PC-3 (cell line): ENCODE data around the gene SVOP. TPM values are rescaled to one million over a fixed set of nuclear protein-coding genes. Genes with fewer than 3 reads are reported as not detected.

Experiments
- ATAC-seq: fragments of 200-7000 bp; cut with Tn5 transposase; 2 replicates; pipeline ENCODE4 v1.9.1; 2020; ENCODE audit warnings: mild to moderate bottlenecking, moderate library complexity
- BruUV-seq: library from RNA; stranded (reverse); fragments of 400-500 nt; replicated peaks from 2 replicates; lab custom pipeline; 2021; lab: Mats Ljungman, UMichigan
- CTCF ChIA-PET: fragments of 300-600 bp; sonication (Branson Sonifier 250); formaldehyde crosslinking; loops from one replicate; lab custom pipeline; 2022; ENCODE audit warnings: antibody characterized with exemption; lab: Charles Lee
- POLR2A ChIA-PET: fragments of 300-600 bp; sonication (Branson Sonifier 250); formaldehyde crosslinking; loops from one replicate; lab custom pipeline; 2022; ENCODE audit warnings: antibody characterized with exemption; ENCODE audit not compliant: unreplicated experiment; lab: Charles Lee
- DNase-seq: peaks from one replicate; pipeline ENCODE4 v3.0.0-alpha.2; 2015
- H2AFZ ChIP-seq: fragments of 300-600 bp; sonication (generic); 2 replicates; pipeline ENCODE4 v1.6.0; 2016; ENCODE audit warnings: antibody characterized with exemption, low read length
- H3F3A ChIP-seq: fragments of 300-600 bp; sonication (generic); one replicate; pipeline ENCODE4 v1.6.0; 2017; ENCODE audit warnings: antibody characterized with exemption, low read length, control low read depth, mild to moderate bottlenecking; ENCODE audit not compliant: unreplicated experiment
- H3K27ac ChIP-seq: fragments of 300-600 bp; sonication (generic); 2 replicates; pipeline ENCODE4 v1.5.1; 2016; ENCODE audit warnings: mild to moderate bottlenecking, low read length
- H3K27me3 ChIP-seq: fragments of 300-600 bp; sonication (generic); 2 replicates; pipeline ENCODE4 v1.6.1; 2016; ENCODE audit warnings: low read length, mixed read lengths
- H3K36me3 ChIP-seq: fragments of 300-600 bp; sonication (generic); 2 replicates; pipeline ENCODE4 v1.6.1; 2016; ENCODE audit warnings: low read depth, mixed run types, low read length, mixed read lengths
- H3K4me1 ChIP-seq: fragments of 300-600 bp; sonication (generic); 2 replicates; pipeline ENCODE4 v1.5.1; 2016; ENCODE audit warnings: low read length; ENCODE audit not compliant: insufficient read depth
- H3K4me2 ChIP-seq: fragments of 300-600 bp; sonication (generic); 2 replicates; pipeline ENCODE4 v1.6.0; 2016; ENCODE audit warnings: low read length
- H3K4me3 ChIP-seq: fragments of 300-600 bp; sonication (generic); 2 replicates; pipeline ENCODE4 v1.5.1; 2016; ENCODE audit warnings: mild to moderate bottlenecking, low read length, mixed read lengths
- H3K79me2 ChIP-seq: fragments of 300-600 bp; sonication (generic); 2 replicates; pipeline ENCODE4 v1.6.1; 2017; ENCODE audit warnings: low read length, mixed read lengths
- H3K9ac ChIP-seq: fragments of 300-600 bp; sonication (generic); 2 replicates; pipeline ENCODE4 v1.6.0; 2016; ENCODE audit warnings: mild to moderate bottlenecking, low read length
- H3K9me2 ChIP-seq: fragments of 300-600 bp; sonication (generic); replicated peaks from 2 replicates; pipeline ENCODE4 v1.6.1; 2016; ENCODE audit warnings: mixed run types, low read length, mixed read lengths
- H3K9me3 ChIP-seq: fragments of 300-600 bp; sonication (generic); 2 replicates; pipeline ENCODE4 v1.6.1; 2016; ENCODE audit warnings: low read length, mixed read lengths
- H4K20me1 ChIP-seq: fragments of 300-600 bp; sonication (generic); 2 replicates; pipeline ENCODE4 v1.6.1; 2016; ENCODE audit warnings: low read length, mixed read lengths
- CTCF ChIP-seq: fragments of 300-600 bp; sonication (generic); conservative IDR thresholded peaks from 2 replicates; pipeline ENCODE4 v1.5.1; 2017; ENCODE audit warnings: antibody characterized with exemption, low read depth, mild to moderate bottlenecking, low read length
- EZH2 ChIP-seq: fragments of 300-600 bp; sonication (generic); IDR thresholded peaks from one replicate; pipeline ENCODE4 v1.6.1; 2017; ENCODE audit warnings: antibody characterized with exemption, mild to moderate bottlenecking, low read length; ENCODE audit not compliant: unreplicated experiment
- EZH2phosphoT487 ChIP-seq: fragments of 300-600 bp; sonication (generic); IDR thresholded peaks from 2 replicates; pipeline ENCODE4 v1.6.1; 2018; ENCODE audit warnings: mild to moderate bottlenecking, antibody characterized with exemption, low read length, borderline replicate concordance
- intact Hi-C: fragments of 100-400 bp; cut with micrococcal nuclease; formaldehyde crosslinking; loops from 2 replicates; pipeline ENCODE4 v1.9.0; 2023
- total RNA-seq: library from RNA; depleted of rRNA; stranded (reverse); fragments of >200 nt; gene quantifications from 2 replicates; pipeline ENCODE4 v1.2.3, GENCODE V29; 2014

The SVOP gene
- total RNA-seq, 1 experiment from 2014 or later = not detected

- H3K36me3 ChIP-seq = no peaks in the 10 kb centered on the region
- ChIA-PET CTCF (no interaction called here), POLR2A (no interaction called here)
- H3K9me3 ChIP-seq = no peaks in the 10 kb centered on the region
- no peak overlapping the region for H2AFZ ChIP-seq
- BruUV-seq = no TSS peak
- ATAC-seq = no peak
- H3K9ac ChIP-seq = no peak overlapping the region
- H3F3A ChIP-seq = no peaks in the 10 kb centered on the region
- H3K4me2 ChIP-seq = no peak overlapping the region
- no peak overlapping the region for H3K27ac ChIP-seq
- peaks cover 59% of the 10 kb centered on the region for H3K27me3 ChIP-seq
- no peak for DNase-seq
- H3K4me1 ChIP-seq = no peaks in the 10 kb centered on the region
- intact Hi-C loops = no loop called here
- no peaks in the 10 kb centered on the region for H3K9me2 ChIP-seq
- TF ChIP-seq EZH2phosphoT487 (no peak), CTCF (no peak), EZH2 (no peak)
- H3K79me2 ChIP-seq = no peaks in the 10 kb centered on the region
- no peak overlapping the region for H3K4me3 ChIP-seq
- H4K20me1 ChIP-seq = no peaks in the 10 kb centered on the region
Observed at GRCh38 chr12:108938247-108938924, 82.5 kb downstream of the SVOP start.

DNA sequence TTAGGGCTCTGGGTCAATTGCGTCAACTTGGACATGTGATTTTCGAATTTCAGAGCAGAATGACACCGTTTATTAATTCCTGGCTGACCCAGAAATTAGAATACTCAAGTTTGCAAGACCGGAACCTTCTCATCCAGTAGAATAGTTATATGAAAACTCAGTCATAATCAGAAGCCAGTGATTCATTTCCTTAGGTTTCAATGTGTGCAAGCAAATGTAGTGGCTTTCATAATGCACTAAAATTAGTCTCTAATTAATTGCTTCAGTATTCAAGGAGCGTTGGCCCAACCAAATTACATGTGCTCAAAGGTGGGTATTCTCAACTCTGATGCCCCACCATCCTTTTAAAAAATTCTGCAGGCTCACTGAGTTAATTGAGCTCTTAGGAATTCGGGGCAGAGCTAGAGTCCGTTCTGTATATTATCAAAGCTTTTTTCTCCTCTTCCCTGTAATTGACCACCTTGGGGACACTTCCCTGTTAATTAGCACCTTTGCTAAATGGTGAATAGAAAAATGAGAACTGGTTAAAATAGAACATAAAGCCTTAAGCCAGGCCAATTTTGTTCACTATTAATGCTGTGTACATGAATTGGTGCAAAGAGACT is 85.6 kb downstream of the SVOP start:
- no peak overlapping the region for H2AFZ ChIP-seq
- no peak overlapping the region for H3K4me3 ChIP-seq
- no peak overlapping the region for H3K9ac ChIP-seq
- no TSS peak for BruUV-seq
- H3K79me2 ChIP-seq = no peaks in the 10 kb centered on the region
- no peak overlapping the region for H3K27ac ChIP-seq
- no peak overlapping the region for H3K4me2 ChIP-seq
- H3K9me2 ChIP-seq = no peaks in the 10 kb centered on the region
- H3F3A ChIP-seq = no peaks in the 10 kb centered on the region
- CTCF ChIA-PET = no interaction called here
- peaks cover 51% of the 10 kb centered on the region for H3K27me3 ChIP-seq
- ATAC-seq = no peak
- H4K20me1 ChIP-seq = no peaks in the 10 kb centered on the region
- intact Hi-C loops = no loop called here
- DNase-seq = no peak
- POLR2A ChIA-PET = no interaction called here
- no peaks in the 10 kb centered on the region for H3K9me3 ChIP-seq
- TF ChIP-seq CTCF (no peak), EZH2 (no peak), EZH2phosphoT487 (no peak)
- no peaks in the 10 kb centered on the region for H3K36me3 ChIP-seq
- H3K4me1 ChIP-seq = no peaks in the 10 kb centered on the region

DNA sequence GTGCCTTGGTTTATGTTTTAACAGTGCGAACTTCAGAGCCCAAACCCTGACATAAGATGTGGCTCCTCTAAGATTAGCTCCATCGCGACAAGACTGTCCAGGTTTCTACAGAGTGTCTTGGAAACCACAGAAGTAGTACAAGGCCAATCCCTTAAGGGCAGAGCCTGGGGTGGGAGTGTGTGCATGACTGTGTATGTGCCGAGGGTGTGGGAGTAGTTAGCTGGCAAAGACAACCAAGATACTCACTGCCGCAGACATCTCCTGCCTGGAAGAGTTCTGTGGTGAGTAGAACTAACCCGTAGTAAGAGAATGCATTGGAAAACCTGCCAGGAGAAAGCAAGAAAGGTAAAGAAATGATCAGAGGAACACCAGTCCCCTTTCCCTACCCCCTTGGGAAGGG is 86.9 kb downstream of the SVOP start:
- H3K9me3 ChIP-seq = no peaks in the 10 kb centered on the region
- no peak overlapping the region for H3K27ac ChIP-seq
- H3K9me2 ChIP-seq = no peaks in the 10 kb centered on the region
- ATAC-seq (no peak), DNase-seq (no peak)
- no peaks in the 10 kb centered on the region for H3K36me3 ChIP-seq
- TF ChIP-seq CTCF (no peak), EZH2phosphoT487 (no peak), EZH2 (no peak)
- H3K9ac ChIP-seq = no peak overlapping the region
- H3F3A ChIP-seq = no peaks in the 10 kb centered on the region
- H3K4me2 ChIP-seq = no peak overlapping the region
- no TSS peak for BruUV-seq
- H3K4me1 ChIP-seq = no peaks in the 10 kb centered on the region
- no peaks in the 10 kb centered on the region for H4K20me1 ChIP-seq
- H2AFZ ChIP-seq = no peak overlapping the region
- intact Hi-C loops = no loop called here
- no peak overlapping the region for H3K4me3 ChIP-seq
- H3K27me3 ChIP-seq = peaks cover 49% of the 10 kb centered on the region
- no peaks in the 10 kb centered on the region for H3K79me2 ChIP-seq
- ChIA-PET POLR2A (no interaction called here), CTCF (no interaction called here)
